Panc1 (cell line): ENCODE measurements around the gene GAL3ST2. TPM values are rescaled to one million over a fixed set of nuclear protein-coding genes. Genes with fewer than 3 reads are reported as not detected.
"Not testable (repeated sequence)": the region's sequence is repeated elsewhere in the genome, so short reads cannot be mapped to it uniquely, and the experiment has no call there.

Source experiments
- ATAC-seq: fragments of 200-7000 bp; cut with Tn5 transposase; 2 replicates; pipeline ENCODE4 v1.9.1; 2020; ENCODE audit warnings: mild to moderate bottlenecking, moderate library complexity
- BruUV-seq: library from RNA; stranded (reverse); fragments of 400-500 nt; replicated peaks from 2 replicates; lab custom pipeline; 2021; lab: Mats Ljungman, UMichigan
- CTCF ChIA-PET: fragments of 300-600 bp; sonication (Branson Sonifier 250); formaldehyde crosslinking; loops from one replicate; lab custom pipeline; 2022; ENCODE audit warnings: antibody characterized with exemption; lab: Charles Lee
- POLR2A ChIA-PET: fragments of 300-600 bp; sonication (Branson Sonifier 250); formaldehyde crosslinking; loops from one replicate; lab custom pipeline; 2022; ENCODE audit warnings: antibody characterized with exemption; lab: Charles Lee
- DNase-seq: peaks from one replicate; pipeline ENCODE4 v3.0.0-alpha.2; 2010; ENCODE audit warnings: low read depth, low spot score
- H3K27ac ChIP-seq: 2 replicates; pipeline ENCODE4 v1.5.1; 2011; ENCODE audit warnings: mild to moderate bottlenecking, low read length, inconsistent platforms
- H3K27me3 ChIP-seq: fragments of 200-500 bp; sonication (Bioruptor generic); 2 replicates; pipeline ENCODE4 v1.6.0; 2014; ENCODE audit warnings: low read length, inconsistent platforms; ENCODE audit not compliant: control insufficient read depth, insufficient read depth
- H3K36me3 ChIP-seq: fragments of 200-500 bp; sonication (Bioruptor generic); 2 replicates; pipeline ENCODE4 v1.5.1; 2014; ENCODE audit warnings: inconsistent platforms, mild to moderate bottlenecking, low read length, moderate library complexity; ENCODE audit not compliant: control insufficient read depth, insufficient read depth
- H3K4me1 ChIP-seq: 2 replicates; pipeline ENCODE4 v1.5.1; 2011; ENCODE audit warnings: inconsistent platforms, mild to moderate bottlenecking, low read length, moderate library complexity; ENCODE audit not compliant: control insufficient read depth, insufficient read depth
- H3K4me3 ChIP-seq, 2 experiments: 2 replicates each; pipeline ENCODE4 v1.5.1; 2011 to 2012; ENCODE audit warnings: low read depth in 2 of 2, low read length in 2 of 2, mild to moderate bottlenecking in 2 of 2, inconsistent platforms in 1 of 2, moderate library complexity in 1 of 2
- H3K9me3 ChIP-seq: fragments of 200-500 bp; sonication (Bioruptor generic); 2 replicates; pipeline ENCODE4 v1.5.1; 2014; ENCODE audit warnings: low read depth, mild to moderate bottlenecking, inconsistent platforms, low read length, moderate library complexity; ENCODE audit not compliant: control insufficient read depth, insufficient read depth
- POLR2AphosphoS5 ChIP-seq: IDR thresholded peaks from 2 replicates; pipeline ENCODE4 v1.6.1; 2012; ENCODE audit warnings: mild to moderate bottlenecking, low read depth, low read length, moderate library complexity
- REST ChIP-seq, 2 experiments: IDR thresholded peaks; 2 replicates each; pipeline ENCODE4 v1.6.1; 2011 to 2012; ENCODE audit warnings: low read depth in 2 of 2, control low read depth in 1 of 2, low read length in 1 of 2, mild to moderate bottlenecking in 1 of 2, moderate library complexity in 1 of 2; ENCODE audit not compliant: insufficient read depth in 1 of 2
- SIN3A ChIP-seq: IDR thresholded peaks from 2 replicates; pipeline ENCODE4 v1.6.1; 2012; ENCODE audit warnings: low read depth, mild to moderate bottlenecking, low read length, moderate library complexity, borderline replicate concordance; ENCODE audit not compliant: insufficient read depth
- TCF7L2 ChIP-seq: IDR thresholded peaks from 2 replicates; pipeline ENCODE4 v1.6.1; 2011; ENCODE audit warnings: mild to moderate bottlenecking, low read depth, low read length, inconsistent platforms
- in situ Hi-C: cut with HindIII; loops from 2 replicates; pipeline ENCODE4 v1.10.0; 2016; ENCODE audit warnings: low sequenced_read_pairs, low pct_unique_long_range_greater_than_20kb
- intact Hi-C: fragments of 100-400 bp; cut with micrococcal nuclease; formaldehyde crosslinking; loops from one replicate; pipeline ENCODE4 v1.10.0; 2022; ENCODE audit not compliant: unreplicated experiment
- total RNA-seq: library from RNA; stranded (reverse); gene quantifications from one replicate; pipeline ENCODE4 v1.2.1, GENCODE V29; 2021; ENCODE audit not compliant: unreplicated experiment
- TF ChIP-seq, protein P1 (sequence below): fragments of 450-650 bp; IDR thresholded peaks from 2 replicates; pipeline ENCODE4 v1.5.1; 2017; ENCODE audit warnings: mild to moderate bottlenecking

GAL3ST2 gene
- total RNA-seq, 1 experiment from 2014 or later: 1.6 TPM

DNA sequence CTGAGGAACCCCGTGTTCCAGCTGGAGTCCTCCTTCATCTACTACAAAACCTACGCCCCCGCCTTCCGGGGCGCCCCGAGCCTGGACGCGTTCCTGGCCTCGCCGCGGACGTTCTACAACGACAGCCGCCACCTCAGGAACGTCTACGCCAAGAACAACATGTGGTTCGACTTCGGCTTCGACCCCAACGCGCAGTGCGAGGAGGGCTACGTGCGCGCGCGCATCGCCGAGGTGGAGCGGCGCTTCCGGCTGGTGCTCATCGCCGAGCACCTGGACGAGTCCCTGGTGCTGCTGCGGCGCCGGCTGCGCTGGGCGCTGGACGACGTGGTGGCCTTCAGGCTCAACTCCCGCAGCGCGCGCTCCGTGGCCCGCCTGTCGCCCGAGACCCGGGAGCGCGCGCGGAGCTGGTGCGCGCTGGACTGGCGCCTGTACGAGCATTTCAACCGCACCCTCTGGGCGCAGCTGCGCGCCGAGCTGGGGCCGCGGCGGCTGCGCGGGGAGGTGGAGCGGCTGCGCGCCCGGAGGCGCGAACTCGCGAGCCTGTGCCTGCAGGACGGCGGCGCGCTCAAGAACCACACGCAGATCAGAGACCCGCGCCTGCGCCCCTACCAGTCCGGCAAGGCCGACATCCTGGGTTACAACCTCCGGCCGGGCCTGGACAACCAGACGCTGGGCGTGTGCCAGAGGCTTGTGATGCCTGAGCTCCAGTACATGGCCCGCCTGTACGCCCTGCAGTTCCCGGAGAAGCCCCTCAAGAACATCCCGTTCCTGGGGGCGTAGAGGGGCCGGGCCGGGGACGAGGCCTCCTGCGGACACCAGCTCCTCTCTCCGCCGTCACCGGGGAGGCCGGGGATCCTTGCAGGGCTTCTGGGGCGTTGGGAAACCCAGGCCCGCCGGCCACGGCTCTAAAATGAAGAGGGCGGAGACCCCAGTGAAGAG lies 27.0 kb downstream of the GAL3ST2 start:
- BruUV-seq: TSS peak; percentile 67
- H3K27ac ChIP-seq: peak overlapping the region; percentile 83
- no peaks in the 10 kb centered on the region for H3K9me3 ChIP-seq
- peak overlapping the region; percentile 27 to 29 for H3K4me3 ChIP-seq
- TF ChIP-seq SIN3A (no peak), POLR2AphosphoS5 (no peak), TCF7L2 (no peak), REST (IDR thresholded peaks at IDR 0.05; ENCODE audit: insufficient read depth in 1 of 2, low read depth in 2 of 2, low read length in 1 of 2) (no peak)
- TF ChIP-seq, protein P1, sequence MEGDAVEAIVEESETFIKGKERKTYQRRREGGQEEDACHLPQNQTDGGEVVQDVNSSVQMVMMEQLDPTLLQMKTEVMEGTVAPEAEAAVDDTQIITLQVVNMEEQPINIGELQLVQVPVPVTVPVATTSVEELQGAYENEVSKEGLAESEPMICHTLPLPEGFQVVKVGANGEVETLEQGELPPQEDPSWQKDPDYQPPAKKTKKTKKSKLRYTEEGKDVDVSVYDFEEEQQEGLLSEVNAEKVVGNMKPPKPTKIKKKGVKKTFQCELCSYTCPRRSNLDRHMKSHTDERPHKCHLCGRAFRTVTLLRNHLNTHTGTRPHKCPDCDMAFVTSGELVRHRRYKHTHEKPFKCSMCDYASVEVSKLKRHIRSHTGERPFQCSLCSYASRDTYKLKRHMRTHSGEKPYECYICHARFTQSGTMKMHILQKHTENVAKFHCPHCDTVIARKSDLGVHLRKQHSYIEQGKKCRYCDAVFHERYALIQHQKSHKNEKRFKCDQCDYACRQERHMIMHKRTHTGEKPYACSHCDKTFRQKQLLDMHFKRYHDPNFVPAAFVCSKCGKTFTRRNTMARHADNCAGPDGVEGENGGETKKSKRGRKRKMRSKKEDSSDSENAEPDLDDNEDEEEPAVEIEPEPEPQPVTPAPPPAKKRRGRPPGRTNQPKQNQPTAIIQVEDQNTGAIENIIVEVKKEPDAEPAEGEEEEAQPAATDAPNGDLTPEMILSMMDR: no peak
- no peaks in the 10 kb centered on the region for H3K36me3 ChIP-seq
- POLR2A ChIA-PET: no interaction called here
- H3K27me3 ChIP-seq: no peaks in the 10 kb centered on the region
- in situ Hi-C loops: no loop called here
- no peak for DNase-seq
- peaks cover 20% of the 10 kb centered on the region for H3K4me1 ChIP-seq
- peak; percentile 80 for ATAC-seq
- intact Hi-C loops: no loop called here
- CTCF ChIA-PET: no interaction called here

DNA sequence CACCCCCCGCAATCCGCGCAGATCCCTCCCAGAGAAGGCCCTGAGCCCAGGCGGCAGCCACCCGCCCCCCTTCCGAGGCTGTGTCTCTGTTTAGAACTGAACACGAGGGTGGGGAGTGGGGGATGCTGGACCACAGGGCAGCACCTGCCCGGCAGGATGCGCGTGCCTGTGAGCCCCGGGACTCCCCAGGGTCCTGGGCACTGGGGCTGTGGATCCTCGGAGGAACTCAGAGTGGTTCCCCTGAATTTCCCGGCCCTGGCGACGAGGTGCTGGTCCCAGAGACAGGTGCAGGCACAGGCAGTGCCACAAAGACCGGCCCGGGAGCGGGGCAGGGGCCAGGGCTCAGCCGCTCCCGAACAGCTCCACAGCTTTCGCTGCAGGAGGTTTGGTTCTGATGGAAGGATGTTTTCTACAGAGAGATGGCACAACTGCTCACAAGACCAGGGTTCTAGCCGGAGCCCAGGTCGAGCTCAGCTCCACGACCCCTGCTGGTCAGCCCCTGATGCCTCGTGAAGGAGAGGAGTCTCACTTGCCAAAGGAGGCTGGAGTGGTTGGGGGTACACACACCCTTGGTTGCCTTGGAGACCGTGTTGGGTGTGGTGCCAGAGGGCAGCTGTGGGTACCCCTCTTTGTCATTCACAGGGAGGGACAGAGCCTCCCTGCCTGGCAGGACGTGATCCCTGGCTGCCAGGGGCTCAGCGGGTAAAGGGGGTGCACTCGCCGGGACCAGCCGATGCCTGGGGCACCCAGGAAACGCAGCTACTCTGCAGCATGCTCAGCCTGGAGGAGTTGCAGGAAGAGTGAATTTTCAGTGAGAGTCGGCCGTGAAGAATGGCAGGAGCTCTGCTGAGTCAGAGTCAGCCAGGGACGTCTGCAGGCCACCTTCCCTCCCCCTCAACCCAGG lies 28.0 kb downstream of the GAL3ST2 start:
- ChIA-PET POLR2A (interaction anchor here (0.6 to 1.1 kb wide), 2 partner anchors 10 to 40 kb away, joined by 3 to 5 read pairs; no protein-coding TSS in a partner anchor), CTCF (interaction anchor here (0.7 kb wide), 1 partner anchor 146 kb away, joined by 4 read pairs; no protein-coding TSS in a partner anchor)
- Histone ChIP-seq H3K4me1 (peaks cover 25% of the 10 kb centered on the region), H3K27ac (peak overlapping the region; percentile 83), H3K27me3 (no peaks in the 10 kb centered on the region), H3K9me3 (no peaks in the 10 kb centered on the region), H3K36me3 (no peaks in the 10 kb centered on the region), H3K4me3 (peak overlapping the region in 1 of 2 experiments; percentile 15; a peak in 2 of 4 replicates)
- in situ Hi-C loops: no loop called here
- ATAC-seq (peak; percentile 35), DNase-seq (no peak)
- BruUV-seq: no TSS peak
- intact Hi-C loops: no loop called here
- TF ChIP-seq SIN3A (no peak), REST (IDR thresholded peaks at IDR 0.05; ENCODE audit: insufficient read depth in 1 of 2, low read depth in 2 of 2, low read length in 1 of 2) (no peak), POLR2AphosphoS5 (no peak), TCF7L2 (no peak)
- TF ChIP-seq, protein P1: no peak

GRCh38 chr2:241806217-241806616 lies 29.6 kb downstream of the GAL3ST2 start:
- not testable (repeated sequence) for BruUV-seq, DNase-seq

More at GRCh38 chr2:241806217-241806616, 29.6 kb downstream of the GAL3ST2 start:
- H3K27me3 ChIP-seq, H3K27ac ChIP-seq, ATAC-seq, in situ Hi-C loops, CTCF ChIA-PET, intact Hi-C loops, H3K9me3 ChIP-seq, H3K36me3 ChIP-seq, H3K4me3 ChIP-seq, POLR2A ChIA-PET: not testable (repeated sequence)
- peaks cover 27% of the 10 kb centered on the region for H3K4me1 ChIP-seq
